Omental fat pad (tissue), 4 donors: ENCODE data around the gene LLGL1. TPM values are rescaled to one million over a fixed set of nuclear protein-coding genes. Genes with fewer than 3 reads are reported as not detected.

Experiments used
- ATAC-seq: fragments of 150-250 bp; one replicate; pipeline ENCODE4 v1.9.1; 2016; ENCODE audit warnings: mild to moderate bottlenecking, moderate library complexity; ENCODE audit not compliant: low FRiP score
- DNase-seq: peaks from one replicate; pipeline ENCODE4 v3.0.0-alpha.2; 2019; ENCODE audit warnings: low spot score
- CTCF ChIP-seq, 3 donors: fragments of 450-650 bp; IDR thresholded peaks; one replicate each; pipeline ENCODE4 v1.5.1; 2016 to 2017; ENCODE audit warnings: antibody characterized with exemption in 3 of 3, mild to moderate bottlenecking in 3 of 3, moderate library complexity in 2 of 3
- total RNA-seq, 4 donors: library from RNA; depleted of rRNA; stranded (reverse); fragments of >200 nt; gene quantifications; one replicate each; pipeline ENCODE4 v1.1.0, GENCODE V29; 2016

LLGL1 gene
- total RNA-seq, 4 donors from 2014 or later: 10.2 to 24.0 (median 13.2) TPM

GRCh38 chr17:18224053-18224386 is 1.4 kb upstream of the LLGL1 start:
- DNase-seq: no peak
- no peak for ATAC-seq
- no peak for TF ChIP-seq CTCF (IDR thresholded peaks at IDR 0.05)

- TF ChIP-seq CTCF (IDR thresholded peaks at IDR 0.05): no peak
- DNase-seq (no peak), ATAC-seq (no peak)
Measured at GRCh38 chr17:18224387-18225120, 881 bp upstream of the LLGL1 start.

- peak; percentile 37 for ATAC-seq
- no peak for DNase-seq
- no peak for TF ChIP-seq CTCF (IDR thresholded peaks at IDR 0.05)
Measured at GRCh38 chr17:18225642-18226283, 328 bp downstream of the LLGL1 start.

GRCh38 chr17:18226284-18226945 is 980 bp downstream of the LLGL1 start:
- TF ChIP-seq CTCF (IDR thresholded peaks at IDR 0.05): no peak
- ATAC-seq: no peak
- DNase-seq: no peak

GRCh38 chr17:18227635-18228034 is 2.2 kb downstream of the LLGL1 start:
- DNase-seq: no peak
- no peak for ATAC-seq
- TF ChIP-seq CTCF (IDR thresholded peaks at IDR 0.05): no peak

GRCh38 chr17:18228176-18228682 is 2.8 kb downstream of the LLGL1 start:
- DNase-seq: no peak
- no peak for TF ChIP-seq CTCF (IDR thresholded peaks at IDR 0.05)
- ATAC-seq: no peak
